Kasumi-1 (cell line): ENCODE results near the gene OPCML.
"Not testable (repeated sequence)": the region's sequence is repeated elsewhere in the genome, so short reads cannot be mapped to it uniquely, and the experiment has no call there.

ENCODE experiments used
- DNase-seq, 2 experiments: peaks; one replicate each; lab custom pipeline; 2025; lab: John Stamatoyannopoulos, UW

OPCML gene

DNA sequence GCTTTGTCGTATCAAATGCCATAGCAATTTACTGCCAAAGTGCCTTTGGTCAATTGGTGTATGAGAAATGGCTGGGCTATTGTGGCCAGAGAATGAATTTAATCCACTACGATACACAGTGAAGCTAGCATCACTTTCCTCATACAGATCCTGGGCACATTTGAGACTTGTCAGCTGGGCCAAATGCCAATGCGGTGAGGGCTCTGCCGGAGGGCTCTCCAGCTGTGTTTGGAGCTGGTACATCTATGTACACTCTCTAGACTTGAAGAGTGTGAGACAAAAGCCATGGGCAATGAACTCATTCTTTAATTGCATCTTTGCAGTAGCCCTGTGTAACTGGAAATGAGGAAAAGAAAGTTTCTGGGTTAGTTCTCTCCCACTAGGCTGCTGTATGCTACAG lies 1109.0 kb downstream of the OPCML start:
- DNase-seq: no peak

- no peak for DNase-seq
These were observed 1109.6 kb downstream of the OPCML start for GRCh38 chr11:132422722-132423121.

DNA sequence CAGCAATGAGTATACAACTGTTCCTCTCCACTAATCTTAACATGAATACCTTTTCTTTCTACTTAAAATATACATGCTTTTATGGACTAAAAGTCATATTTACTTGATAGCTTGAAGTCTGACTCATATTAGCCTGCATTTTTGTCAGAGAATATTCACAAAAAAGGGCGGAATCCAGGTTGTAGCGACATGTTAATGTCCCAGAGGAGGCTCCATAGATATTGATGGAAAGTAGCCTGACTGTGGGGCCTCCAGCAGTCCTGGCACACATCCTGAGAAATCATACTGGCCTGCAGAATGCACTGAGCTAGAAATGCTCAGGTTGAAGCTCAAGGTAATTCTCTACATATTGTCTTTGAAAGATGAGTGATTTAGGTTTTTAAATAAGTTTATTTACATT lies 1110.7 kb downstream of the OPCML start:
- no peak for DNase-seq

- no peak for DNase-seq
These were observed 1117.8 kb downstream of the OPCML start for GRCh38 chr11:132414451-132414850.

DNA sequence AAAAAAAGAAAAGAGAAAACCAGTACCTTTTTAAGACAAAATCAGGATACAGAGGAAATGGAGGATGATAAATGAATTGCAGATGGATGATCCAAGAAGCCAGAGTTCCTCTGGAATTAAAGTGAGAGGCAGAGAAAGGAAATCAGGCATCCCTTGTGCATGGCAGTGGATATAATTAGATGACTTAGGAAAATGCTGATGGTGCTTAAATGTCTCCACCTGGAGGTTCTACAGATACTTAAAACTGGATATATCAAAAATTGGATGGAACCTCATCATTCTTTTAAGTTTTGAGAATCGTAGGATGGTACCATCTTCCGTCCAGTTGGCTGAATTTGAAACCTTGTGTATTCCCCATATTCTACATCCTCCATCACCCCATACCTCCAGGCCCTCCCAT lies 1121.9 kb downstream of the OPCML start:
- no peak for DNase-seq

DNA sequence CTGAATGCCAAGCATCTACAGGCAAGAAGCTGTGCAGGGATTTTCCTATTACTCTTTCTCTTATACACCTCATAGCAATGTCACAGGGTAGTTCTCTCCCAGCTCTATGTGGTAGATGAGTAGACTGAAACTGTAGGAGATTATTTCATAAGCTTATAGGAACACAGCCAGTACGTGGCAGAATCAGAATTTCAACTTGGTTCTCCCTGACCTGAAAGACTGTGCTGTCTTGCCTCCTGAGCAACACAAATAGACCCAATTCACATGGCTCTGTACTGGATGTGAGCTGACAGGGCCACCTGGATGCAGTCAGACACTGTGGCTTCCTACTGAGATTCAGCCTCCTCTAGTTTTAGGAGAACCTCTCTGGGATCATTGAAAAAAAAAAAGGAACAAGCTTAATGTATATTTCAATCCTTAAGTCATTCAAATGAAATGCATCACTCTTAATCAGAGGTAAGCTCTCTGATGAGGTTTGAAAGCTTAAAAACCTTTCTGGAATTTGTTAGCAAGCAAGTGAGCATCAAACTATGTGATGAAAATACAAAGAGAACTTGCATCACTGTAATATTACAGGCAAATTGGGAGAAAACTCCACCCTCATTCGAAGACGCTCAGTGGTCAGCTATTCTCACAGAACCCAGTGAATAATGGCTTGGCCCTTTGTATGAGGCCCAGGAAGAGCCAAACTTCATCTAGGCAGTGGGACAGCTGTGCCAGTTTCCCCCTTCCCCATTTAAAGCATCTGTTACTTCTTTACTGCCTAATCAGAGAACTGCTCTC lies 1122.5 kb downstream of the OPCML start:
- no peak for DNase-seq

GRCh38 chr11:132408877-132409276 lies 1123.4 kb downstream of the OPCML start:
- DNase-seq: no peak

DNA sequence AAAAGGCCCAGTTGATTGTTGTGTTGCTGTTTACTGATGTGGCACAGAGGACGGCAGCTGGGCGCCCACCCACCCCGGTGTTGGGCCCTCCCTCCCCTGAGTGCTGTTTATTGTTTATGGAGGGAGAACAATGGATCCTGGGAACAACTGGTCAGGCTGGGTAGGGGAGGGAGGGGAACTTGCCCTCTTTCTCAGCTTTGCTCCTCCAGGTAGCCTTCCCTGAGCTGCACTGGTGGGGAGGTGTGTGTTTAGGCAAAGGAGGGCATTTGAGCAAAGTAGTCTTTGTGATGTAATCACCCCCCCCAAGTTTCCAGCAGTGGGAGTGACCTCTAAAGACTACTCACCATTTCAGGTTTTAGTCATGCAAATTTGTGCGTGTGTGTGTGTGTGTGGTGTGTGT lies 1126.6 kb downstream of the OPCML start:
- DNase-seq: no peak

DNA sequence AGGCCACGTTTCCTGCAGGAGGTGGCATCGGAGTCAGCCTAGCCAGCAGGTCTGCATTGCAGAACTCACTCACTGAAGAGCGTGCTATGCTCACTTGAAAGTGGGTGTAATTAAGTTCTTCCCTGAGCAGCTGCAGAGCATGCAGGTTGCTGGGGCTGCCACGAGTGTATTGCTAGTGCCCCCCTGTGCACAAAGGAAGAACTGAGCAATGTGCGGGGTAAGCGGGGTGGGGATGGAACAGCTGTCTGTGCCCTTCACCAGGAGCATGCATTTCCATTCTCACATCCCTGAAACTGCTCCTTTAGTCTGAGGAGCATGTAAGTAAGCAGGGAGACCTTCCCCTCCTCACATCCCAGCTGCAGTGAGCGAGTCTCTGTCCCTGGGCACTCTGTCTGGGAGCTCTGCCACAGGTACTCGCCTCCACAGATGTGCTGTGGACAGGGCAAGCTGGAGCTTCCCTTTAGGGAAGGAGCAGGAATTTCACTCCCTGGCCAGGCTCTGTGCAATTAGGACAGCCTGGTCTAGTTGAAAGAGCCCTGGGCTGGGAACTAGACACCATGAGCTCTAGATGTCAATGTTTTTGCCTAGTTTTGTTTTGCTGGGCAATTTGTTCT lies 1130.1 kb downstream of the OPCML start:
- DNase-seq: no peak

DNA sequence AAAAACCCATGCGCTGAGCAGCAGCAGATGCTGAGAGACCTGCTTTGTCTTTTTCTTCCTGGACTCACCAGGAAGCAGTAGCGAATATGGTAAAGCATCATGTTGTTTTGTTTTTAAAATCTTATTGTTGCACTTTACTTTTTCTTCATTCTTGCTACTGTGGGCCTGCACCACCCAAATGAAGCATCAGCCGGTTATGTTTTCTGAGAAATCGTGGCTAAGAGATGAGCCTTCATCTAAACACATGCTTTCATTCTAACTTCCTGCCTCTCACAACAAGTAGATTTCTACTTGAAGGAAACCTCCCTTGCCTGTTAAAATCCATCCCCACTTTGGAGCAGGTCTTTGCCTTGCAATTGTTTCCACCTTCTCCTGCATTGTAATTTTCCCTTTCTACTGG lies 1136.0 kb downstream of the OPCML start:
- no peak for DNase-seq

GRCh38 chr11:132395434-132395833 lies 1136.9 kb downstream of the OPCML start:
- no peak for DNase-seq

DNA sequence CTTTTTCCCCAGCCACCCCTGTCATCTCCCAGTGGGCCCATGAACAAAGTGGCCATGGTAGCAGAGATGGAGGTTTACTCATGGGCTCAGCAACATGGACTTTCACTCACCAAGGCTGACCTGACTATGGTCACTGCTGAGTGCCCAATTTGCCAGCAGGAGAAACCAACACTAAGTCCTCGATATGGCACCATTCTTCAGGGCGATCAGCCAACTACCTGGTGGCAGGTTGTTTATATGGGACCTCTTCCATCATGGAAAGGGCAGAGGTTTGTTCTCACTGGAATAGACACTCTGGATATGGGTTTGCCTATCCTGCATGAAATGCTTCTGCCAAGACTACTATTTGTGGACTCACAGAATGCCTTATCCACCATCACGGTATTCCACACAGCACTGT lies 1152.8 kb downstream of the OPCML start:
- no peak for DNase-seq

- no peak for DNase-seq
These were observed 1158.7 kb downstream of the OPCML start for GRCh38 chr11:132373405-132374143.

GRCh38 chr11:132370114-132370513 lies 1162.2 kb downstream of the OPCML start:
- not testable (repeated sequence) for DNase-seq

- DNase-seq: no peak
These were observed 1165.0 kb downstream of the OPCML start for GRCh38 chr11:132367293-132367692.

GRCh38 chr11:132365650-132366049 lies 1166.7 kb downstream of the OPCML start:
- no peak for DNase-seq
